CD4-positive, alpha-beta T cell treated with Interferon gamma for 1 hour (primary cell): ENCODE measurements around the gene ATOH8.

Experiments
- DNase-seq: peaks from one replicate; pipeline ENCODE4 v3.0.0-alpha.2; 2020

ATOH8 gene

GRCh38 chr2:85756822-85757435 lies 3.1 kb downstream of the ATOH8 start:
- no peak for DNase-seq

DNA sequence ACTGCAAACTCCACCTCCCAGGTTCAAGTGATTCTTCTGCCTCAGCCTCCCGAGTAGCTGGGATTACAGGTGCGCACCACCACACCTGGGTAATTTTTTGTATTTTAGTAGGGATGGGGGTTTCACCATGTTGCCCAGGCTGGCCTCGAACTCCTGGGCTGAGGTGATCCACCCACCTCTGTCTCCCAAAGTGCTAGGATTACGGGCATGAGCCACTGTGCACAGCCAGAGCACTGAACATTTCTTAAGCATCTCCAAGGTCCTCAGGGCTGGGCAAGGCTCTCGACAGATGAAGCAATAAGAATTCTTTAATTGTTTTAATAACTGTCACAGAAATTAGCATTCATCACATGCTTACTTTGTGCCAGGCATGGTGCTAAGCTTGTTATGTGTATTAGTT lies 4.1 kb downstream of the ATOH8 start:
- no peak for DNase-seq

GRCh38 chr2:85758361-85759256 lies 4.8 kb downstream of the ATOH8 start:
- DNase-seq, result no peak

DNA sequence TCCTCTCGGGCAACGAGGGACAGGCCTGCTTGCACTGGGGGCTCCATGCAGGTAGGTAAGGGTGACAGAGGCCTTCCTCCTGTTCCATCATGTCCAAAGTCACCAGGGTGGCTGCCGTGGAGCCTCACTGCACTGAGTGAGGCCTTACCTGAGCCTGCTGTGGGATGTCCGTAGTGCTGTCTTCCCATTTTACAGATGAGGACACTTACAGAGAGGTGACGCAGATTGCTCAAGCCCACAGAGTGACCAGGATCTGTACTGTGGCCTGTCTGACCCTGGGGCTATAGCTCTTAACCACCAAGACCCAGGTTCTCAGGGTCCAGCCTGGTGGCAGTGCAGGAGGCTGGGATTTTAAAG lies 5.4 kb downstream of the ATOH8 start:
- DNase-seq, result no peak

GRCh38 chr2:85760371-85760770 lies 6.6 kb downstream of the ATOH8 start:
- no peak for DNase-seq

DNA sequence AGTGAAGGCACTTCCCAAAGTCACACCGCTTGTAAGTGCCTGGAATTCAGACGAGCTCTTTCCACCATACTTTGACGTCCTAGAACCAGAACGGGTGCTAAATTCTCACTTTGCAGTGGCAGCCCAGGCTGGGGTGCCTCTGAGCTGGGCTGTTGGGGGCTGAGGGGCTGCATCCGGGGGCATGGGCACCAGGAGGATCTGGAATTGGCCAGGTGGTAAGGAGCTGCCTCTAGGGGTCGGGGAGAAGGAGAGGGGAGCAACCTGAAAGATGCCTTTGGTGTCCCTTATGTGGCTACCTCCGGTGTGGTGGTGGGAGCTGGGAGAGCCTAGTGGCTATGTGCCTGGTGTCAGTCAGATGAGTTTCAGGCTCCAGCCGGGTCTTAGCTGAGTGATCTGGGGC lies 7.1 kb downstream of the ATOH8 start:
- DNase-seq, result no peak

DNA sequence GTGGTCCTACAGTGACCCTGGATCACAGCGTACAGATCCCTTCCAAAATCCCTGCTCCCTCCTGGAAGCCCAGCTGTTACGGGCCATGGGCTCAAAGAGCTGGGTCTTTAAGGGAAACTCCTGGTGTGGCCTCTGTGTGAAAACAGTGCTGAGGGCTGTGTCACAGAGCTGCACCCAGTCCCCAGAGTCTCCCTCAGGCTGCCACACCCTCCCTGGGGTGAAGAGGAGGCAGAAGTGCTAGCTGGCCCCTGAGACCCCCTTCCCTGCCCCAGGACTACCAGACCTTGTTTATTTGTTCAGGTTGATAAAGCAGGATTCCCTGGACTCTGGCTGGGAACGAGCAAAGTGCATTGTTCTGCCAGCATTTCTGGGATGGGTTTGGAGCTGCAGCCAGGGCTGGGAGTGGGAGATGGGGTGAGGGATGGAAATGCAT lies 7.7 kb downstream of the ATOH8 start:
- DNase-seq, result no peak

- DNase-seq, result no peak
These were observed 8.2 kb downstream of the ATOH8 start for GRCh38 chr2:85761946-85762345.

GRCh38 chr2:85763132-85763531 lies 9.3 kb downstream of the ATOH8 start:
- DNase-seq, result no peak

DNA sequence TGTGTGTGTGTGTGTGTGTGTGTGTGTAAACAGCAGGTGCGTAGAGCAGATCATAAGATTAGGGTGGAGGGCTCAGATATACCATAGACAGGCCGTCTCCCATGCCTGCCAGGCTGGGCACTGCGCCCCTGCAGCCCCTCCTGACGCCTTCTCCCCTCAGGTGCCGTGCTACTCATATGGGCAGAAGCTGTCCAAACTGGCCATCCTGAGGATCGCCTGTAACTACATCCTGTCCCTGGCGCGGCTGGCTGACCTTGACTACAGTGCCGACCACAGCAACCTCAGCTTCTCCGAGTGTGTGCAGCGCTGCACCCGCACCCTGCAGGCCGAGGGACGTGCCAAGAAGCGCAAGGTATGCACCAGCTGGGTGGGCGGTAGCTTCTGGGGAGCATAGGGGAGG lies 10.0 kb downstream of the ATOH8 start:
- DNase-seq, result no peak

- no peak for DNase-seq
These were observed 11.4 kb downstream of the ATOH8 start for GRCh38 chr2:85765081-85765731.

GRCh38 chr2:85766229-85766628 lies 12.4 kb downstream of the ATOH8 start:
- DNase-seq, result no peak

DNA sequence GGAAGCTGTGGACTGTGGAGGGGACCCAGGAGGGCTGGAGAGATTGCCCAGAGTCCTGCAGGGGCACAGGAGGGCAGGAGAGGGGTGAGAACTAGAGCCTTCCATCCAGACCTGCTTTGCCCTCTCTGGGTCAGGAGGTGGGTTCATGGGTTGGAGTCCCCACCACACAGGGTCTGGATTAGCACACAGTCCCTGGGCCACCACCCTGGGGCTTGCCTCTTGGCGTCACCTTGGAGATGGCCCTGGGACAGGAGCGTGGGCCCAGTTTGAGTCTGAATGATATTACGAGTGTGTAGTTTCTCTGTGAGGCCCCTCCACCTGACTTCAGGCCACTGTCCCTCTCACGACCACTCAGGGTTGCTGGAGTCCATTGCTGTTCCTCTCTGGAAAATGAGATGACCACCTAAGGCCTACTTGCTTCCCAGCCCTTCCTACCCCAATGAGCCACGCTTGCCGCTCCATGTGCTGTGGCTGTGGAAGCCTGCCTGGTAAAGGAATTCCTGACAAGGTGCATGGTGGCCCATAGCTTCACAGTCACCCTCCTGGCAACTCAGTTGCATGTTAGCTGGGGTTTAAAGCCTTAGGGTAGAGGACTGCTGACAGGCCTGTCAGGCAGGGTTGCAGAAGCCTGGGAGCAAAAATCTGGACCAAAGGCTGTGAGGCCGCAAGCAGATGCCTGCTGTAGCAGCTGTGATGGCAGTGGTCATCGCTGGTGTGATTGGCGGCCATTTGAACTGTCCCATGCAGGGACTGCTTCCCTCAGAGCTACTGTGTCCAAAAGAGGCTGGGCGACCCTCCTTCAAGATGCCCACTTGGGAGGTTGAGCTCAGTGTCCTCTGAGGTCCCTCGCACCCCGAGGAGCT lies 14.2 kb downstream of the ATOH8 start:
- DNase-seq, result no peak

- no peak for DNase-seq
These were observed 14.9 kb downstream of the ATOH8 start for GRCh38 chr2:85768713-85769112.

GRCh38 chr2:85769236-85769982 lies 15.6 kb downstream of the ATOH8 start:
- DNase-seq, result no peak

DNA sequence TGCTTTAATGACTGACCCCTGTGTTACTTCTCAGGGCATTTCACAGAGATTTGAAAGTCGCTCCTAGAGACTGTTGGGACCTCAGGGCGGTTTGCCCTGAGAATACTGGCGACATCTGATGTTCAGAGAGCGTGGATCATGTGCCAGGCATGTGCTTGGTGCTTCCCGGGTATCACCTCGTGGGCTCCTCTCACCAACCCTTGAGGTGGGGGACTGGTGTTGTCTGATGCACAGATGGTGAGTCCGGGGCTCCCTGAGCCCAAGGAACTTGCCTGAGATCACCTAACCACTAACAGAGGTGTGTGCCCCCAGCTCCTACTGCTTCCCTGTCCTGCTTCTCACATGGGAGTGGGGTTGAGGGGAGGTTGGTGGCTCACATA lies 16.2 kb downstream of the ATOH8 start:
- no peak for DNase-seq

DNA sequence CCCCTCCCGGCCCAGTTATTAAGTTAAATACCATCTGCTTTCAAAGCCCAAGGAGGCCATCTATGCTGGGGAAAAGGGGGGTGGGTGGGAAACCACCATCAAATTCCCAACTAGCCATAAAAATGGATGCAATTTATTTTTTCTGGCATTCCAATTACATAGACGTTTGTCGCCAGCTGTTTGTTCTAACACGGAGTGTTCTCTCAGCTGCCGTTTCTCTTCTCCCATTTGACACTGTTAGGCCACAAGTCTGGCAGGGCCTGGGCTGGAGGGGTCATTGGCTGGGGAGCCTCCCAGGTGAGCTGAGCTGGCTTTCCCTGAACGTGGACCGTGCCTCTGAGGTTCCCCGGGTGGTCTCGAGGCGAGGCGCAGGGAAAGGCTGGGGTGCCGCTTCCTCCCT lies 16.6 kb downstream of the ATOH8 start:
- DNase-seq, result no peak

DNA sequence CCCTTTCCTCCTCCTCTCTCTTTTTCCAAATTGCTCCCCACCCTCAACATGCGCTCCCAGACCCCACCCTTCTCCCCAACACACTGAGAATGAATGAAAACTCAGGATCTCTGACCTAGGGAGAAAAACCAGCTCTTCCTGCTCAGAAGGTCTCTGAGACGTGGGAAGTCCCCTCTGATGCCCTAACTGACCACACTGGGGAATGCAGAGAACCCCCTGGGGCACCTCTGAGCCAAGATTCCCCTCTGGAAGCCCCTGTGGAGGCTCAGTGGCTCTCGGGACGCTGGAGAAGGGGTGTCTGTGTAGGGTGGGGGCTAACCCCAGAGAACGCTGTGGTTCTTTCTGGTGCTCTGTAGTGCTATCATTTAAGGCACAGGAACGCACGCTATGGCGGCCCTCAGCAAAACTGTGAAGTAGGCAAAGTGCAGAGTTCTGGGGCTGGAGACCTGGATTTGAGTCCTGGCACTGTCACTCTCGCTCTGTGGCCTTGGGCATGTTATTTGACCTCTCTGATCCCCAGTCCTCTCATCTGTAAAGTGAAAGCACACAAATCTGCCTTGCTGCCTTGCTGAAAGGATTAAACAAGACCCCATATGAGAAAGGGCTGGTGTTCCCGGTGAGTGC lies 17.1 kb downstream of the ATOH8 start:
- DNase-seq, result no peak

GRCh38 chr2:85771486-85771885 lies 17.7 kb downstream of the ATOH8 start:
- DNase-seq, result no peak

DNA sequence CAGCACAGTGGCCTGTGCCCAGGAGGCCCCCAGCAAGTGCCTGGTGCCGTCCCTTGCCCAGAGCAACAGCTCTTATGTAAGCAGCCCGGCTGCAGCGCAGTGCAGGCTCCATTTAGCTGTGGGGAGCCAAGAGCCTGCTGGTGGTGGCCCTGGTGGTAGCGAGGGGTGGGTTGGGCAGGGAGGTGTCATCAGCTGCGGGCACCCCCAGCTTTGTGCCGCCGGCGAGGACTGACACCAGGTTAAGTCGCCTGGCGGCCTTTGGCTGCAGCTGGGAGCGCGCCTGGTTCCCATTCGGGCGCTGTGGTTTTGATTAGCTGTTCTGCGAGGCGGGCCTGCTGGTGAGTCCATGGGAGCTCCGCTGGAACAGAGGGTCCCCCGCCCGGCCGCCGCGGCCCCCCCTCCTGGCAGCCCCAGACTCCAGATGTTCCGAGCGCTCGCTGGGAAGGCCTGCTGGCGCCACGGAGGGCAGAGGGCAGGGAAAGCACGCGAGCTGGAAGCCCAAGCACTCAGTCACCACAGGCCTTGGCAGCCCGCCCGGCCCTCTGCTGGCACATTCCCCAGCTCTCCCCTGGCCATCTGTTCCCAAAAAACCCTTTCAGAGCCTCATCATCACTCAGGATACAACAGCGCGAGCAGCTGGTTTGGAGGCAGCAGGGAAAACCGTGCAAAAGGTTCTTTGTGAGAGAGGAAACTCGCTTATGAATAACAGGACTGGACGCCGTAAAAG lies 18.4 kb downstream of the ATOH8 start:
- DNase-seq, result no peak

- no peak for DNase-seq
These were observed 19.2 kb downstream of the ATOH8 start for GRCh38 chr2:85772841-85773491.
